H1 (cell line): ENCODE results near the gene KCNJ10. TPM values are rescaled to one million over a fixed set of nuclear protein-coding genes. Genes with fewer than 3 reads are reported as not detected.

Source experiments
- GTF2F1 ChIP-seq: IDR thresholded peaks from 2 replicates; pipeline ENCODE4 v1.6.1; 2012; ENCODE audit warnings: low read depth, low read length, improper control_type of control experiment, borderline replicate concordance
- TCF12 ChIP-seq: IDR thresholded peaks from 2 replicates; pipeline ENCODE4 v1.6.1; 2011; ENCODE audit warnings: low read depth, mild to moderate bottlenecking, low read length
- polyA plus RNA-seq, 7 experiments: library from polyadenylated mRNA; depleted of rRNA in 3 of 7; stranded (reverse) in 5 of 7; unstranded in 2 of 7; fragments of >200 nt in 5 of 7; fragments of 200-250 nt in 2 of 7; gene quantifications; 1 replicate in 5 of 7; 2 replicates in 1 of 7; 4 replicates in 1 of 7; pipeline versions ENCODE4 v1.2.1 to v1.2.3, GENCODE V29; 2011 to 2013; ENCODE audit warnings: missing spikeins in 2 of 7, mixed read lengths in 2 of 7
- total RNA-seq: library from RNA; stranded (reverse); fragmentation: NEBNext Ultra II Directional; extraction: Animal tissue kit (Norgen Biotek cat#: 25700); gene quantifications from 2 replicates; pipeline ENCODE4 v1.2.1, GENCODE V29; 2021

The KCNJ10 gene
- total and polyA plus RNA-seq, 2 of the 8 experiments (the other 6 are each of a cell fraction or from before 2014, with no cell fraction given), result 1.7 to 2.4 TPM

GRCh38 chr1:160025314-160025713, 44.6 kb downstream of the KCNJ10 start (continued):
- TF ChIP-seq GTF2F1 (no peak), TCF12 (no peak)
- TF ChIP-seq, all 59 proteins: peak for 0
